Lower lobe of right lung (tissue), 2 donors: ENCODE measurements around the gene NLE1. TPM values are rescaled to one million over a fixed set of nuclear protein-coding genes. Genes with fewer than 3 reads are reported as not detected.

Source experiments
- ATAC-seq, 2 donors: fragments of 200-7000 bp; cut with Tn5 transposase; one replicate each; pipeline ENCODE4 v1.9.1; 2020 to 2022; ENCODE audit warnings: mild to moderate bottlenecking in 2 of 2, moderate library complexity in 2 of 2
- DNase-seq: peaks from one replicate; pipeline ENCODE4 v3.0.0-alpha.2; 2020
- H3K27ac ChIP-seq: fragments of 200-600 bp; one replicate; pipeline ENCODE4 v1.8.0; 2022
- H3K27me3 ChIP-seq: fragments of 200-600 bp; one replicate; pipeline ENCODE4 v1.8.0; 2022; ENCODE audit warnings: low read depth
- H3K36me3 ChIP-seq: fragments of 200-600 bp; one replicate; pipeline ENCODE4 v1.8.0; 2022; ENCODE audit warnings: mild to moderate bottlenecking
- H3K4me1 ChIP-seq: fragments of 200-600 bp; one replicate; pipeline ENCODE4 v1.8.0; 2022
- H3K4me3 ChIP-seq: fragments of 200-600 bp; one replicate; pipeline ENCODE4 v1.8.0; 2022; ENCODE audit warnings: mild to moderate bottlenecking
- H3K9me3 ChIP-seq: fragments of 200-600 bp; one replicate; pipeline ENCODE4 v1.8.0; 2022
- CTCF ChIP-seq: fragments of 200-600 bp; IDR thresholded peaks from one replicate; pipeline ENCODE4 v1.8.0; 2022; ENCODE audit warnings: antibody characterized with exemption, mild to moderate bottlenecking
- intact Hi-C: fragments of 100-400 bp; cut with DNase I; formaldehyde crosslinking; loops from one replicate; pipeline ENCODE4 v1.11.0; 2022
- long read RNA-seq: library from polyadenylated mRNA; unstranded; transcript quantifications from one replicate; pipeline ENCODE4 v2.0.0, GENCODE V29; 2021
- total RNA-seq: library from RNA; stranded (reverse); fragmentation: NEBNext Ultra II Directional; extraction: Animal tissue kit (Norgen Biotek cat#: 25700); gene quantifications from one replicate; pipeline ENCODE4 v1.2.1, GENCODE V29; 2021
- donor health status: DM: no; HTN: yes; CAD: no; lungs with severe emphysema.

The NLE1 gene
- total RNA-seq = 9.0 TPM
- long read RNA-seq, full-length matches to known transcripts = 5 of 9 reads
- long read RNA-seq, partial matches to known transcripts = 2 of 9 reads
- long read RNA-seq, other reads (novel, unspliced or antisense) = 2 of 9 reads

- intact Hi-C loops = no loop called here
- peak; percentile 93 for TF ChIP-seq CTCF
- Histone ChIP-seq H3K36me3 (peaks cover 30% of the 10 kb centered on the region), H3K4me3 (peak within 1 kb of the TSS; percentile 99), H3K27ac (peak within 1 kb of the TSS; percentile 46), H3K27me3 (no peaks in the 10 kb centered on the region), H3K9me3 (no peaks in the 10 kb centered on the region), H3K4me1 (peaks cover 20% of the 10 kb centered on the region)
- DNase-seq = peak; percentile 89
- peak; percentile 98 for ATAC-seq
These were observed at the start of gene NLE1 for GRCh38 chr17:35141681-35142466. Gene NLE1 (minus strand): TSS chr17:35142303. CDS start chr17:35142275, 28 bp downstream.

- Histone ChIP-seq H3K27ac (no peak overlapping the region), H3K4me3 (no peak overlapping the region), H3K9me3 (no peaks in the 10 kb centered on the region), H3K27me3 (no peaks in the 10 kb centered on the region), H3K36me3 (no peaks in the 10 kb centered on the region), H3K4me1 (peaks cover 9% of the 10 kb centered on the region)
- intact Hi-C loops = no loop called here
- no peak for TF ChIP-seq CTCF
- ATAC-seq (no peak), DNase-seq (no peak)
These were observed 49.0 kb upstream of the NLE1 start for GRCh38 chr17:35191001-35191695.

GRCh38 chr17:35189291-35189690, 47.2 kb upstream of the NLE1 start:
- H3K27ac ChIP-seq = no peak overlapping the region
- no peaks in the 10 kb centered on the region for H3K27me3 ChIP-seq
- ATAC-seq = peak in 1 of 2 donors; percentile 42
- no peak for DNase-seq
- TF ChIP-seq CTCF = no peak
- H3K4me1 ChIP-seq = peaks cover 9% of the 10 kb centered on the region
- intact Hi-C loops = no loop called here
- no peak overlapping the region for H3K4me3 ChIP-seq
- no peaks in the 10 kb centered on the region for H3K9me3 ChIP-seq
- no peaks in the 10 kb centered on the region for H3K36me3 ChIP-seq

- ATAC-seq = peak; percentile 32 to 47
- no peak overlapping the region for H3K27ac ChIP-seq
- no peak overlapping the region for H3K4me3 ChIP-seq
- intact Hi-C loops = no loop called here
- H3K36me3 ChIP-seq = no peaks in the 10 kb centered on the region
- H3K9me3 ChIP-seq = no peaks in the 10 kb centered on the region
- peaks cover 9% of the 10 kb centered on the region for H3K4me1 ChIP-seq
- no peak for TF ChIP-seq CTCF
- DNase-seq = no peak
- H3K27me3 ChIP-seq = no peaks in the 10 kb centered on the region
These were observed 46.0 kb upstream of the NLE1 start for GRCh38 chr17:35188111-35188510.

- peaks cover 9% of the 10 kb centered on the region for H3K4me1 ChIP-seq
- DNase-seq = no peak
- intact Hi-C loops = no loop called here
- H3K27me3 ChIP-seq = no peaks in the 10 kb centered on the region
- no peaks in the 10 kb centered on the region for H3K9me3 ChIP-seq
- no peak overlapping the region for H3K4me3 ChIP-seq
- no peaks in the 10 kb centered on the region for H3K36me3 ChIP-seq
- ATAC-seq = no peak
- H3K27ac ChIP-seq = no peak overlapping the region
- no peak for TF ChIP-seq CTCF
These were observed 45.4 kb upstream of the NLE1 start for GRCh38 chr17:35187481-35187880.
